GM12891 (cell line): Measurements from ENCODE around the gene LRMDA.

Source experiments
- POLR2A ChIP-seq: IDR thresholded peaks from 2 replicates; pipeline ENCODE4 v1.6.1; 2011; ENCODE audit warnings: low read depth, low read length, control low read depth
- POLR2AphosphoS5 ChIP-seq: IDR thresholded peaks from 2 replicates; pipeline ENCODE4 v1.6.1; 2011; ENCODE audit warnings: low read depth, low read length, control low read depth

DNA sequence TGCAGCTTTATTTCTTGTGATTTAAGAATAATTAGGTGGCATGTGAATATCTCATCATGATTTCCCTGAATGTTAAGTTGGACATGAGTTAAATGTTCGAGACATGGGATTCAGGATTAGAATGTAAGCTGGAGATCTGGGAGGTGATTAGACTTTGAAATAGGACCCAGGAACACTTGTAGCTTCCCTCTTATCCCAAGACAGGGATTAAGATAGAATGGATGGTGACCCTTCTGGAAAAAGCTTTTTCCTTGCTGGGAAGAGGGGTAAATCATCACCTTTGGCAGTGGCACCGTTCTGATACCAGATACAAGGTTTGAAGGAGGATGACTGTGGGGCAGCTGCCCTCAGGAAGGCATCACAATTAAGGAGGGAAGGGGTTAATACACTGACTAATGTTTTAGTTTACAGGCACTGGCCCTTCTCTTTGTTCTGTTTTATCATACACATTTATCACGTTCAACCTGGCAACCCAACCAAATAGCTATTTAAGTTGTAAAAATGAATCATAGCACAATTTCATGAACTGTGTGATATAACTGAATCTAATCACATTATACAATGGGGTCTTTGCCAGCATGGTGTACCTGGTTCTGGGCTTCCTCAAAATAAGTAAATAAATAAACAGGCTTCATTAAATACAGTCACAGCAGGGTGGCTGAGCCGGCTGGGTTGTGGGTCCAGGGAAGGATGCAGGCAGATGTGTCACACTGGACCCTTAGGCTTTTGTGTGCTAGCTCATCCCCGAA lies 212.7 kb downstream of the LRMDA start:
- TF ChIP-seq POLR2AphosphoS5 (no peak), POLR2A (no peak)
